Right atrium auricular region (tissue), 2 donors: Measurements from ENCODE around the gene AGRN. TPM values are rescaled to one million over a fixed set of nuclear protein-coding genes. Genes with fewer than 3 reads are reported as not detected.
"Not testable (repeated sequence)": the region's sequence is repeated elsewhere in the genome, so short reads cannot be mapped to it uniquely, and the experiment has no call there.

Experiments
- DNase-seq: peaks from one replicate; pipeline ENCODE4 v3.0.0-alpha.2; 2019; ENCODE audit warnings: low spot score
- H3K27ac ChIP-seq, 2 donors: fragments of 200-600 bp; sonication (generic); 1 replicate in 1 of 2; 2 replicates in 1 of 2; pipeline ENCODE4 v1.5.1; 2016 to 2019
- H3K27me3 ChIP-seq, 2 donors: fragments of 200-600 bp; sonication (generic); one replicate each; pipeline versions ENCODE4 v1.5.1 to v1.6.0; 2017 to 2019
- H3K36me3 ChIP-seq: fragments of 200-600 bp; sonication (generic); one replicate; pipeline ENCODE4 v1.5.1; 2016
- H3K4me1 ChIP-seq, 2 donors: fragments of 200-600 bp; sonication (generic); one replicate each; pipeline versions ENCODE4 v1.5.1 to v1.6.0; 2017 to 2019
- H3K4me3 ChIP-seq, 2 donors: fragments of 200-600 bp; sonication (generic); 1 replicate in 1 of 2; 2 replicates in 1 of 2; pipeline ENCODE4 v1.5.1; 2017 to 2019; ENCODE audit warnings: mild to moderate bottlenecking in 1 of 2, moderate library complexity in 1 of 2
- H3K9me3 ChIP-seq, 2 donors: fragments of 200-600 bp; sonication (generic); one replicate each; pipeline ENCODE4 v1.5.1; 2019
- total RNA-seq, 2 donors: library from RNA; depleted of rRNA; stranded (reverse); fragments of >200 nt; gene quantifications; one replicate each; pipeline ENCODE4 v1.1.0, GENCODE V29; 2016
- TF ChIP-seq, protein P1 (sequence below), 2 donors: fragments of 200-600 bp; sonication (generic); IDR thresholded peaks; one replicate each; pipeline ENCODE4 v1.5.1; 2019; ENCODE audit warnings: antibody characterized with exemption in 2 of 2

Gene AGRN
- total RNA-seq, 2 donors from 2014 or later = 22.5 to 27.9 TPM

- Histone ChIP-seq H3K36me3 (no peaks in the 10 kb centered on the region), H3K27ac (no peak overlapping the region), H3K27me3 (peaks cover 4 to 22% of the 10 kb centered on the region in 2 donors), H3K4me1 (peaks cover 0 to 38% of the 10 kb centered on the region in 2 donors), H3K9me3 (no peaks in the 10 kb centered on the region), H3K4me3 (no peak overlapping the region)
- TF ChIP-seq, protein P1, sequence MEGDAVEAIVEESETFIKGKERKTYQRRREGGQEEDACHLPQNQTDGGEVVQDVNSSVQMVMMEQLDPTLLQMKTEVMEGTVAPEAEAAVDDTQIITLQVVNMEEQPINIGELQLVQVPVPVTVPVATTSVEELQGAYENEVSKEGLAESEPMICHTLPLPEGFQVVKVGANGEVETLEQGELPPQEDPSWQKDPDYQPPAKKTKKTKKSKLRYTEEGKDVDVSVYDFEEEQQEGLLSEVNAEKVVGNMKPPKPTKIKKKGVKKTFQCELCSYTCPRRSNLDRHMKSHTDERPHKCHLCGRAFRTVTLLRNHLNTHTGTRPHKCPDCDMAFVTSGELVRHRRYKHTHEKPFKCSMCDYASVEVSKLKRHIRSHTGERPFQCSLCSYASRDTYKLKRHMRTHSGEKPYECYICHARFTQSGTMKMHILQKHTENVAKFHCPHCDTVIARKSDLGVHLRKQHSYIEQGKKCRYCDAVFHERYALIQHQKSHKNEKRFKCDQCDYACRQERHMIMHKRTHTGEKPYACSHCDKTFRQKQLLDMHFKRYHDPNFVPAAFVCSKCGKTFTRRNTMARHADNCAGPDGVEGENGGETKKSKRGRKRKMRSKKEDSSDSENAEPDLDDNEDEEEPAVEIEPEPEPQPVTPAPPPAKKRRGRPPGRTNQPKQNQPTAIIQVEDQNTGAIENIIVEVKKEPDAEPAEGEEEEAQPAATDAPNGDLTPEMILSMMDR (IDR thresholded peaks at IDR 0.05) = peak; percentile 86 to 93
- DNase-seq = no peak
Measured at GRCh38 chr1:1063945-1064831, 44.3 kb downstream of the AGRN start.

DNA sequence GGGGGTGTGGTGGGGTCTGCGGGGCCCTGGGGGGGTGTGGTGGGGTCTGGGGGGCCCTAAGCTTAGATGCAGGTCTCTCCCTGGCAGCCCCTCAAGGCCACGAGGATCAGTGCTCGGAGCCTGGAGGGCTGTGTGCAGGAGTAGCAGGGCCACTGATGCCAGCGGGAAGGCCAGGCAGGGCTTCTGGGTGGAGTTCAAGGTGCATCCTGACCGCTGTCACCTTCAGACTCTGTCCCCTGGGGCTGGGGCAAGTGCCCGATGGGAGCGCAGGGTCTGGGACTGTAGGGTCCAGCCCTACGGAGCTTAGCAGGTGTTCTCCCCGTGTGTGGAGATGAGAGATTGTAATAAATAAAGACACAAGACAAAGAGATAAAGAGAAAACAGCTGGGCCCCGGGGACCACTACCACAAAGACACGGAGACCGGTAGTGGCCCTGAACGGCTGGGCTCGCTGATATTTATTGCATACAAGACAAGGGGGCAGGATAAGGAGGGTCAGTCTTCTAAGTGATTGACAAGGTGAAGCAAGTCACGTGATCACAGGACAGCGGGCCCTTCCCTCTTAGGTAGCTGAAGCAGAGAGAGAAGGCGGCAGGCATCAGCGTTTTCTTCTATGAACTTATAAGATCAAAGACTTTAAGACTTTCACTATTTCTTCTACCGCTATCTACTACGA, 45.5 kb downstream of the AGRN start:
- no peaks in the 10 kb centered on the region for H3K9me3 ChIP-seq
- H3K4me1 ChIP-seq = peaks cover 0 to 35% of the 10 kb centered on the region in 2 donors
- DNase-seq = no peak
- H3K27me3 ChIP-seq = peaks cover 4 to 22% of the 10 kb centered on the region in 2 donors
- TF ChIP-seq, protein P1 (IDR thresholded peaks at IDR 0.05) = no peak
- no peaks in the 10 kb centered on the region for H3K36me3 ChIP-seq
- H3K27ac ChIP-seq = no peak overlapping the region
- no peak overlapping the region for H3K4me3 ChIP-seq

DNA sequence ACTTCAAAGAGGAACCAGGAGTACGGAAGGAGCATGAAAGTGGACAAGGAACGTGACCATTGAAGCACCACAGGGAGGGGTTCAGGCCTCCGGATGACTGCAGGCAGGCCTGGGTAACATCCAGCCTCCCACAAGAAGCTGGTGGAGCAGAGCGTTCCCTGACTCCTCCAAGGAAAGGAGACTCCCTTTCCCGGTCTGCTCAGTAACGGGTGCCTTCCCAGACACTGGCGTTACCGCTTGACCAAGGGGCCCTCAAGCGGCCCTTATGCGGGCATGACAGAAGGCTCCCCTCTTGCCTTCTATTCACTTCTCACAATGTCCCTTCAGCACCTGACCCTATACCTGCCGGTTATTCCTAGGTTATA, 46.0 kb downstream of the AGRN start:
- Histone ChIP-seq H3K27me3 (peaks cover 4 to 17% of the 10 kb centered on the region in 2 donors), H3K4me1 (peaks cover 0 to 35% of the 10 kb centered on the region in 2 donors)
- not testable (repeated sequence) for H3K36me3 ChIP-seq, DNase-seq, H3K4me3 ChIP-seq, H3K27ac ChIP-seq, H3K9me3 ChIP-seq

DNA sequence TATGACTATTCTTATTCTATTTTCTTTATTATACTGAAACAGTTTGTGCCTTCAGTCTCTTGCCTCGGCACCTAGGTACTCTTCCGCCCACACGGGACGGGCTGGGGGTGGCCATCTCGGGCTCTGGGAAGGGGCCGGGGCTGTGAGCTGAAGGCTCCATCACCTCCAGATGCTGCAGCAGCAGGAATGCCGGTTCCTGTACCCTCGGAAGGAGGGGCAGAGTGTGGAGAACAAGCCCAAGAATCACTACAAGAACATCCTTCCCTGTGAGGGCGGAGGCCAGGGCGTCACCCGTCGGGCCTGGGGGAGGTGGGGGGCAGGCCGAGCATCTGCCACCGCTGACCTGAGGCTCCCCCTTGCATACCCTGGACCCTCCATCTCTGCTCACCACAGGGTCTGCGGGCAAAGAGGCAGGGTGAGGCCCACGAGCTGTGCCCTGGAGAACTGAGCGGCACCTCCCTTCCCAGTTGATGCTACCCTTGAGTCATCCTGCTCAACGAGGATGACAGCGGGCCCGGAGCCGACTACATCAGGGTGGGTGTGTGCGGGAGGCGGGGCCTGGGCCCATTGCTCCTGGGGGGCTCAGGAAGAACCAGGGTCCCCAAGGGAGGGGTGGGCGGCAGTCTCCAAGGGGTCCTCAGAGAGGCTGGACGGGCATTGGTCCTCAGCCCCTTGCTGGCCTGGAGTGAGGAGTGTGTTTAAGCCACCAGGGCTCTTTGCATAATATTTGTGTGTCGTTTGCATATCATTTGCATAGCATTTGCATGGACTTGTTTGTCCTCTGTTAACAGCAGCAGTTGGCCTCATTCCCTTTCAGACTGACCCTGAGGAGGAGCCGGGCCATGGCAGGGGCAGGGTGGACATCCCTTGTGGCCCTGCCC, 46.7 kb downstream of the AGRN start:
- Histone ChIP-seq H3K27ac (no peak overlapping the region), H3K9me3 (no peaks in the 10 kb centered on the region), H3K4me1 (peaks cover 0 to 35% of the 10 kb centered on the region in 2 donors), H3K27me3 (peaks cover 4 to 17% of the 10 kb centered on the region in 2 donors), H3K36me3 (no peaks in the 10 kb centered on the region), H3K4me3 (no peak overlapping the region)
- DNase-seq = no peak
- TF ChIP-seq, protein P1 (IDR thresholded peaks at IDR 0.05) = no peak

- H3K27me3 ChIP-seq = peaks cover 4 to 16% of the 10 kb centered on the region in 2 donors
- no peak for DNase-seq
- peaks cover 0 to 31% of the 10 kb centered on the region in 2 donors for H3K4me1 ChIP-seq
- H3K27ac ChIP-seq = no peak overlapping the region
- no peaks in the 10 kb centered on the region for H3K36me3 ChIP-seq
- H3K4me3 ChIP-seq = no peak overlapping the region
- TF ChIP-seq, protein P1 (IDR thresholded peaks at IDR 0.05) = no peak
- H3K9me3 ChIP-seq = no peaks in the 10 kb centered on the region
Measured at GRCh38 chr1:1067284-1067859, 47.5 kb downstream of the AGRN start.
